GM12878 (cell line): ENCODE results near the gene SUCNR1. TPM values are rescaled to one million over a fixed set of nuclear protein-coding genes. Genes with fewer than 3 reads are reported as not detected.
A peak's percentile ranks its signal among the peaks of the same experiment; 100 is the strongest.

ENCODE experiments used
- ATAC-seq: fragments of 200-7000 bp; cut with Tn5 transposase; 3 replicates; pipeline ENCODE4 v1.9.1; 2020; ENCODE audit warnings: mild to moderate bottlenecking, moderate library complexity
- BruUV-seq: library from RNA; stranded (reverse); fragments of 400-500 nt; replicated peaks from 2 replicates; lab custom pipeline; 2021; lab: Mats Ljungman, UMichigan
- CTCF ChIA-PET: fragments of 300-600 bp; sonication (Branson Sonifier 250); formaldehyde crosslinking; extraction: SDS; loops from one replicate; lab custom pipeline; 2021; ENCODE audit warnings: inconsistent platforms; lab: Yijun Ruan, JAX
- POLR2A ChIA-PET: fragments of 350-600 bp; formaldehyde crosslinking; extraction: SDS; loops from one replicate; lab custom pipeline; 2021; ENCODE audit warnings: inconsistent platforms; lab: Charles Lee
- RAD21 ChIA-PET: fragments of 300-600 bp; sonication (Branson Sonifier 250); formaldehyde crosslinking; loops from one replicate; lab custom pipeline; 2023; ENCODE audit warnings: antibody characterized with exemption; ENCODE audit not compliant: unreplicated experiment; lab: Charles Lee
- SMC1A ChIA-PET: fragments of 300-600 bp; sonication (Branson Sonifier 250); formaldehyde crosslinking; loops from one replicate; lab custom pipeline; 2023; ENCODE audit not compliant: unreplicated experiment, uncharacterized antibody; lab: Charles Lee
- DNase-seq: peaks from one replicate; pipeline ENCODE4 v3.0.0-alpha.2; 2011; ENCODE audit warnings: low read depth, low spot score
- FAIRE-seq: peaks from 3 replicates; lab custom pipeline; 2011; peaks lifted over from hg19 to GRCh38; lab: Jason Lieb, UNC
- H2AFZ ChIP-seq: 2 replicates; pipeline ENCODE4 v1.6.0; 2011; ENCODE audit warnings: low read depth, low read length, control low read depth; ENCODE audit not compliant: control insufficient read depth
- H3K27ac ChIP-seq: 2 replicates; pipeline ENCODE4 v1.5.1; 2011; ENCODE audit warnings: control low read depth; ENCODE audit not compliant: control insufficient read depth, insufficient read depth
- H3K27me3 ChIP-seq, 2 experiments: replicated peaks in 1 of 2; 2 replicates each; pipeline versions ENCODE4 v1.6.0 to v1.6.1; 2011; ENCODE audit warnings: low read length in 1 of 2; ENCODE audit not compliant: control insufficient read depth in 2 of 2, insufficient read depth in 2 of 2
- H3K36me3 ChIP-seq, 2 experiments: 2 replicates each; pipeline ENCODE4 v1.5.1; 2011; ENCODE audit warnings: low read length in 1 of 2; ENCODE audit not compliant: control insufficient read depth in 2 of 2, insufficient read depth in 2 of 2
- H3K4me1 ChIP-seq: 2 replicates; pipeline ENCODE4 v1.6.1; 2011; ENCODE audit warnings: mild to moderate bottlenecking, low read length, moderate library complexity, mixed read lengths; ENCODE audit not compliant: control insufficient read depth, insufficient read depth
- H3K4me2 ChIP-seq: 2 replicates; pipeline ENCODE4 v1.6.0; 2011; ENCODE audit warnings: control low read depth; ENCODE audit not compliant: control insufficient read depth, insufficient read depth
- H3K4me3 ChIP-seq: fragments of 200-600 bp; sonication (generic); 2 replicates; pipeline ENCODE4 v1.5.1; 2016
- H3K79me2 ChIP-seq: 2 replicates; pipeline ENCODE4 v1.6.0; 2011; ENCODE audit warnings: low read length; ENCODE audit not compliant: control insufficient read depth, insufficient read depth
- H3K9ac ChIP-seq: 2 replicates; pipeline ENCODE4 v1.8.0; 2011; ENCODE audit warnings: low read length, control low read depth, mixed read lengths; ENCODE audit not compliant: control insufficient read depth, insufficient read depth
- H3K9me3 ChIP-seq: replicated peaks from 3 replicates; pipeline ENCODE4 v1.5.1; 2011; ENCODE audit warnings: mild to moderate bottlenecking, low read length; ENCODE audit not compliant: control insufficient read depth, insufficient read depth
- H4K20me1 ChIP-seq: 2 replicates; pipeline ENCODE4 v1.6.0; 2011; ENCODE audit not compliant: control insufficient read depth, insufficient read depth
- BCLAF1 ChIP-seq: fragments of 450-650 bp; IDR thresholded peaks from 2 replicates; pipeline ENCODE4 v1.6.1; 2017; ENCODE audit warnings: antibody characterized with exemption, mild to moderate bottlenecking, moderate library complexity
- CHD4 ChIP-seq: fragments of 200-600 bp; sonication (generic); IDR thresholded peaks from 2 replicates; pipeline ENCODE4 v1.6.1; 2016; ENCODE audit warnings: mild to moderate bottlenecking
- IKZF1 ChIP-seq: fragments of 450-650 bp; conservative IDR thresholded peaks from 2 replicates; pipeline ENCODE4 v1.6.1; 2017; ENCODE audit warnings: antibody characterized with exemption, mild to moderate bottlenecking
- KDM1A ChIP-seq: fragments of 200-600 bp; sonication (generic); IDR thresholded peaks from 2 replicates; pipeline ENCODE4 v1.6.1; 2016; ENCODE audit warnings: borderline replicate concordance
- MLLT1 ChIP-seq: fragments of 450-650 bp; IDR thresholded peaks from 2 replicates; pipeline ENCODE4 v1.6.1; 2016; ENCODE audit warnings: mild to moderate bottlenecking
- NRF1 ChIP-seq: conservative IDR thresholded peaks from 2 replicates; pipeline ENCODE4 v1.6.1; 2011; ENCODE audit warnings: mild to moderate bottlenecking, low read depth, low read length, improper control_type of control experiment
- REST ChIP-seq: IDR thresholded peaks from 2 replicates; pipeline ENCODE4 v1.6.1; 2012; ENCODE audit warnings: mild to moderate bottlenecking, low read depth, low read length
- WRNIP1 ChIP-seq: IDR thresholded peaks from 2 replicates; pipeline ENCODE4 v1.6.1; 2011; ENCODE audit warnings: low read depth, low read length, improper control_type of control experiment, borderline replicate concordance
- ZNF687 ChIP-seq: fragments of 450-650 bp; IDR thresholded peaks from 2 replicates; pipeline ENCODE4 v1.6.1; 2017; ENCODE audit warnings: mild to moderate bottlenecking, moderate library complexity
- WGBS: methylation state at CpG from one replicate; pipeline ENCODE4 v1.1.6; 2016; ENCODE audit warnings: low lambda C conversion rate; ENCODE audit not compliant: insufficient replicate concordance, insufficient coverage; ENCODE audit errors: missing lambda C conversion rate; 5-methylcytosine and 5-hydroxymethylcytosine counted together
- in situ Hi-C: fragments of 300-500 bp; cut with MboI; formaldehyde crosslinking; loops from 9 replicates; pipeline ENCODE4 v1.14.3; 2018; ENCODE audit warnings: mixed read lengths
- intact Hi-C: fragments of 100-400 bp; cut with micrococcal nuclease; formaldehyde crosslinking; loops from one replicate; pipeline ENCODE4 v1.14.2; 2022; ENCODE audit not compliant: unreplicated experiment
- polyA plus RNA-seq, 11 experiments: library from polyadenylated mRNA; depleted of rRNA in 4 of 11; unstranded in 6 of 11; stranded (reverse) in 5 of 11; fragments of >200 nt; fragmentation: Nextera tagmentation in 4 of 11; fragmentation: Illumina TruSeq in 1 of 11; extraction: Ambion mirVana in 4 of 11; extraction: Trizol in 1 of 11; gene quantifications; 1 replicate in 1 of 11; 2 replicates in 10 of 11; pipeline versions ENCODE4 v1.2.1 to v1.2.3, GENCODE V29; 2011 to 2016; ENCODE audit warnings: inconsistent platforms in 2 of 11, missing spikeins in 2 of 11, low read depth in 1 of 11
- total RNA-seq, 4 experiments: library from RNA; depleted of rRNA in 3 of 4; stranded (reverse); fragments of >200 nt in 3 of 4; fragmentation: Illumina TruSeq in 1 of 4; extraction: Trizol in 1 of 4; gene quantifications; 2 replicates each; pipeline versions ENCODE4 v1.2.1 to v1.2.3, GENCODE V29; 2013 to 2021

SUCNR1 gene
- total and polyA plus RNA-seq, 10 of the 15 experiments (the other 5 are each of a cell fraction or from before 2014, with no cell fraction given), result 0.03 to 0.12 (median 0.07) TPM; not detected in 4

- Histone ChIP-seq H3K4me1 (peaks cover 10% of the 10 kb centered on the region), H3K4me2 (peak overlapping the region; percentile 38), H3K36me3 (no peaks in the 10 kb centered on the region), H3K9ac (no peak overlapping the region), H4K20me1 (no peaks in the 10 kb centered on the region), H3K27ac (no peak overlapping the region; the same call in 1 of the 2 replicates), H2AFZ (peak overlapping the region; percentile 82), H3K9me3 (no peaks in the 10 kb centered on the region), H3K27me3 (no peaks in the 10 kb centered on the region), H3K79me2 (no peaks in the 10 kb centered on the region), H3K4me3 (no peak overlapping the region)
- peak; percentile 57 for FAIRE-seq
- ChIA-PET POLR2A (interaction anchor here (0.6 kb wide), 2 partner anchors 591 to 724 kb away, joined by 3 read pairs; no protein-coding TSS in a partner anchor), SMC1A (interaction anchor here (0.7 to 1.4 kb wide), 4 partner anchors 21 to 491 kb away, joined by 3 to 4 read pairs (median 3); no protein-coding TSS in a partner anchor), RAD21 (interaction anchor here (0.8 kb wide), 2 partner anchors 27 to 487 kb away, joined by 3 read pairs; no protein-coding TSS in a partner anchor), CTCF (interaction anchor here (0.8 to 1.2 kb wide), 4 partner anchors 11 to 47 kb away, joined by 3 to 5 read pairs (median 4); no protein-coding TSS in a partner anchor)
- in situ Hi-C loops, result no loop called here
- intact Hi-C loops, result no loop called here
- 13% methylated on average over 8 of the region's 8 CpGs for WGBS
- peak; percentile 60 for DNase-seq
- ATAC-seq, result peak; percentile 92
- no TSS peak for BruUV-seq
- TF ChIP-seq MLLT1 (no peak), KDM1A (no peak), IKZF1 (peak; percentile 90), REST (no peak), WRNIP1 (no peak), ZNF687 (no peak), NRF1 (no peak), BCLAF1 (no peak), CHD4 (no peak)
These were observed 1.6 kb upstream of the SUCNR1 start for GRCh38 chr3:151871639-151872468.
